ENCODE data around the gene RICTOR.
"Not testable (repeated sequence)": the region's sequence is repeated elsewhere in the genome, so short reads cannot be mapped to it uniquely, and the experiment has no call there.

Gene RICTOR

GRCh38 chr5:39013938-39014337 is 60.3 kb downstream of the RICTOR start:
- no peak for TF ChIP-seq BACH2 (CRISPR knock-in tag; IDR thresholded peaks at IDR 0.05; ENCODE audit: borderline replicate concordance)
- no peak for TF ChIP-seq SNAI2 (CRISPR knock-in tag; IDR thresholded peaks at IDR 0.05)
- no peak for TF ChIP-seq POU6F1 (CRISPR knock-in tag; IDR thresholded peaks at IDR 0.05; ENCODE audit: borderline replicate concordance, low read depth)
- TF ChIP-seq CSDC2 (CRISPR knock-in tag; IDR thresholded peaks at IDR 0.05): no peak
- no peak for TF ChIP-seq OSR1 (CRISPR knock-in tag; IDR thresholded peaks at IDR 0.05)
- no peak for TF ChIP-seq CREB5 (CRISPR knock-in tag; IDR thresholded peaks at IDR 0.05; ENCODE audit: low read depth)
- TF ChIP-seq RARB (CRISPR knock-in tag; IDR thresholded peaks at IDR 0.05): no peak
- TF ChIP-seq TSHZ2 (CRISPR knock-in tag; IDR thresholded peaks at IDR 0.05): no peak

GRCh38 chr5:39010958-39011357 is 63.2 kb downstream of the RICTOR start:
- not testable (repeated sequence) for ATAC-seq

More at GRCh38 chr5:39013938-39014337, 60.3 kb downstream of the RICTOR start:
- no peak for ATAC-seq

- TF ChIP-seq GLIS3 (CRISPR knock-in tag; IDR thresholded peaks at IDR 0.05) (no peak), RARB (CRISPR knock-in tag; IDR thresholded peaks at IDR 0.05) (no peak), BACH2 (CRISPR knock-in tag; IDR thresholded peaks at IDR 0.05; ENCODE audit: borderline replicate concordance) (no peak), TOX (CRISPR knock-in tag; IDR thresholded peaks at IDR 0.05; ENCODE audit: borderline replicate concordance) (no peak), CSDC2 (CRISPR knock-in tag; IDR thresholded peaks at IDR 0.05) (no peak), TSHZ2 (CRISPR knock-in tag; IDR thresholded peaks at IDR 0.05) (no peak), ZFP3 (CRISPR knock-in tag; IDR thresholded peaks at IDR 0.05) (no peak), ZNF8 (CRISPR knock-in tag; IDR thresholded peaks at IDR 0.05) (no peak), TCF4 (CRISPR knock-in tag; IDR thresholded peaks at IDR 0.05; ENCODE audit: borderline replicate concordance) (no peak), PPARA (CRISPR knock-in tag; IDR thresholded peaks at IDR 0.05; ENCODE audit: borderline replicate concordance) (no peak)
- ATAC-seq: no peak
Observed at GRCh38 chr5:39009981-39010380, 64.2 kb downstream of the RICTOR start.

GRCh38 chr5:39009280-39009679 is 64.9 kb downstream of the RICTOR start:
- TF ChIP-seq PPARA (CRISPR knock-in tag; IDR thresholded peaks at IDR 0.05; ENCODE audit: borderline replicate concordance): no peak
- no peak for TF ChIP-seq CSDC2 (CRISPR knock-in tag; IDR thresholded peaks at IDR 0.05)
- no peak for TF ChIP-seq ISL1 (CRISPR knock-in tag; IDR thresholded peaks at IDR 0.05)
- no peak for TF ChIP-seq CSRNP3 (CRISPR knock-in tag; IDR thresholded peaks at IDR 0.05)
- TF ChIP-seq TOX (CRISPR knock-in tag; IDR thresholded peaks at IDR 0.05; ENCODE audit: borderline replicate concordance): no peak
- no peak for TF ChIP-seq SNAI2 (CRISPR knock-in tag; IDR thresholded peaks at IDR 0.05)
- no peak for TF ChIP-seq BACH2 (CRISPR knock-in tag; IDR thresholded peaks at IDR 0.05; ENCODE audit: borderline replicate concordance)
- no peak for TF ChIP-seq CREB5 (CRISPR knock-in tag; IDR thresholded peaks at IDR 0.05; ENCODE audit: low read depth)
- TF ChIP-seq ZNF565 (CRISPR knock-in tag; conservative IDR thresholded peaks at IDR 0.05; ENCODE audit: low read depth): no peak

More at GRCh38 chr5:39009280-39009679, 64.9 kb downstream of the RICTOR start:
- no peak for ATAC-seq

All from SK-N-SH treated with all-trans-retinoic acid at 6 μM for 48 hours (cell line).